Colon (tissue), 2 donors: ENCODE data around the gene POU4F1.
"Not testable (repeated sequence)": the region's sequence is repeated elsewhere in the genome, so short reads cannot be mapped to it uniquely, and the experiment has no call there.

Experiments used
- FAIRE-seq: peaks from 2 replicates; lab custom pipeline; 2012; peaks lifted over from hg19 to GRCh38; lab: Jason Lieb, UNC
- donor health status: control.
- donor health status: control.

Gene POU4F1

GRCh38 chr13:78603240-78603957, at the start of gene POU4F1:
TSS of gene POU4F1 (minus strand) at chr13:78603552. CDS start at chr13:78603326, 226 bp downstream.
- no peak for FAIRE-seq

DNA sequence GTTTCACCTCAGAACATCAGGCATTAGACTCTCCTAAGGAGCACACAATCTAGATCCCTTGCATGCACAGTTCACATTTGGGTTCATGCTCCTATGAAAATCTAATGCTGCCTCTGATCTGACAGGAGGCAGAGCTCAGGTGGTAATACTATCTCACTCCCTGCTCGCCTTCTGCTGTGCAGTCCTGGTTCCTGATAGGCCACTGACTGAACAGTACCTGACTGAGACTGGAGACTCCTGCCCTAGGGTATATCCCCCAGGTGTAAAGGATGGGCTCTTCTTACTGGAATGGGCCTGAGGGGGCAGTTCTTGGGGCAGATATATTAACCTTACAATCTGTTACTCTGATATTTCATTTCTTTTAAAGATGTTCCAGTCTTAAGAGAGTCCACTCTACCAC, 49.3 kb upstream of the POU4F1 start:
- FAIRE-seq, result no peak

DNA sequence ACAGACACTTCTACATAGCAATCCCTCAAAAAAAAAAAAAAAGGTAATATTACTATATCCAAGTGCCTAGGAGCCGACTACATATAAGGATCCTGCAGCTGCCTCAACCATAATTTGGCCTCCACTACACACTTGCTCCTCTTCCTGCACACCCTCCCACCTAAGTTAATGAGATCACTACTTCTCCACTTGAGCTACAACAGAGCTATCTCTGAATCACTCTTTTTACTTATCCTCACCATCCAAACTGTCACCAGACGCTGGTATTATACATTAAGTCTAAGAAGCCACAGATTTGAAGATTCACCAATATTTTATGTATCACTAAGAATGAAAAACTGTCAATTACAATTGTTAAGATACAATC, 47.3 kb upstream of the POU4F1 start:
- FAIRE-seq, result no peak

DNA sequence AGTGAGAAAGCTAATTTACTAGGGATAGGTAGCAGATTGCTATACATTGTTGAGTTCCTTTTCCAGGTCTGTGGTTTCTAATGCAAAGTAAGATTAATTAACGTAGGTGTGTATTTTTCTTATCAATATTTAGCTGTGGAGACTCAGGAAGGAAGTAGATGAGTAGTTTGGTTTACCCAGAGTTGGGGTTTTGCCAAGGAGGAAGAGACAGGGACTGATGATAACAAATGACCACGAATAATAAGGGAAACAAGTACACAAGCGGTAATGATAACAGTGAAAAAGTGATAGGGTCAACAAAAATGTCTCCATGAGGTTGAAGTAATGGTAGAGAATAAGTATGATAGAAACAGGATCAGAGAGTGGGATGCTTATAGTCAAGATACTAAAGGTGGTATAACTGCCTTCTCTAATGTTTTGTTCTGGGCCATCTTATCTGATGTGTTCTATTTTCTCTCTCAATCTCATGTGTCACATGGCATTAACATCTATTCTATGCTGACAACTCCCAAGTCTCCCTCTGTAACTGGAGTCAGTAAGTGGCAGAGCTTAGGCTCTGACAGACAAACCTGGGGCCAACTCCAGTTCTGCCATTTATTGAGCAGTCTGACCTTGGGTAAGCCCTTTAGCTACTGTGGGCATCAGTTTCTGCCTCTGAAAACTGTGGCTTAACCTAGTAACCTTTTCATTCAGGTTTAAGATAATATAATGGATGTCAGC, 46.8 kb upstream of the POU4F1 start:
- FAIRE-seq, result no peak

- not testable (repeated sequence) for FAIRE-seq
Measured at GRCh38 chr13:78647109-78647678, 43.8 kb upstream of the POU4F1 start.

DNA sequence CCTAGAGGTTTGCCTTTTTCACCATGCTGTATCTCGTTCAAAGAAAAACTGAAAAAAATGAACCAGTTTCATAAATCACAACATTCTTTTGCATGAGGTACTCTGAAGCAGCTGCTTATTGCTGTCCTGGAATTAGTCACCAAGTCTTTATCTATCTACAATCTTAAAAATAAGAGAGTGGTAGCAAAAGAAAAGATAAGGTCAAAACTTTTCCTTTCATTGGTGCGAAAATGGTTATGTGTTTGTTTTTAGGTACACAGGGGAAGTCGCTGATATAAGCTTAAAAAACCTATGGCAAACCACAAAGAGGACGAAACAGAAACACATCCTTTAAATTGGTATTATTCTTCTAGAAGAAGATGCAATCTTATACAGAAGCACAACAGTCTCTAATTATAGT, 34.9 kb upstream of the POU4F1 start:
- FAIRE-seq, result no peak

DNA sequence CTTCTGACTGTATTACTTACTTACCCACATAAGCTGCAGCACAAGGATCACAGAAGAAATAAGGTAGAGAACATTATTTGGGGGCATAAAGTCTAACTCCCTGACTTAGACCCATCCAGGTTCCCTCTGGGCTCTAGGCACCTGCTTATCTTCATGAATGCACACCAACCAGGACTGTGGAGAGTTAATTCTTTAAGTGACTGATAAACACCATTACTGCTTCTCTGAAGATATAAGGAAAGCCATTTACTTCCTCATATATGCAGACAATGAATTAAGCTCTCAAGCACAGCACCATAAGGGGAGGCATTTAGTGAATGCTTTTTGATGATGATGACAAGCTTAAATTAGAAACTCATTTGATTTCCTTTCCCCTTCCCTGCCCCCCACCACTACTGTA, 33.1 kb upstream of the POU4F1 start:
- FAIRE-seq, result no peak

DNA sequence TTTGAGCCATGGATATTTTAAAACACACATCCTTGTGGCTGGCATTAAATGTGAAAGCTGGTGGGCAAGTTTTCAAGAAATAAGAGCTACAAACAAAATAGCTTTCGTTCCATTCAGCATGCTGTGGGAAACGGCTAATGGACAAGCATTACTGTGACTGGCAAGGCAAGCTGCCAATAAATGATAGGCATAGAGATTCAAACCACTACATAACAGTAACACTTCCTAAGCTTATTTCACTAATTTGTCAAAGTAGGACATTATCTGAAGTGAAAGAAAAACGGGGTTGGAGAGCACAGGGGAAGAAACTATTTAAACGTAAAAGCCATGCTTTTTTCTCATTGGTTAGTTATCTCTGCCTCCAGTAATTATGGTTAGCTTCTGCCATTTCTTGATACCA, 29.6 kb upstream of the POU4F1 start:
- FAIRE-seq, result no peak

- no peak for FAIRE-seq
Measured at GRCh38 chr13:78631077-78631476, 27.7 kb upstream of the POU4F1 start.

DNA sequence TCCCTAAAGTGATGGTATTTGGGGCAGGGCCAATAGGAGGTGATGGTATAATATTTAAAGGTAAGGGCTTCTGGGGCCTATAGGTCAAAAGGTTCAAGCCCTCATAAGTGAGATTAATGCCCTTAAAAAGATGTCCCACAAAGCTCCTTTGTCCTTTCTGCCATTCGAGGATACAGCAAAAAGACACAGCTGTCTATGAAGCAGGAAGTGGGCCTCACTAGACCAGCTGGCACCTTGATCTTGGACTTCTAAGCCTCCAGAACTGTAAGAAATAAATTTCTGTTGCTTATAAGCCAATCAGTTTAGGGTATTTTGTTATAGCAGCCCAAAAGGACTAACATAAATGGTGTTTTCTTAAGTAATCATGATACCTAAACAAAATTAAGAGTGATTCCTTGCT, 27.2 kb upstream of the POU4F1 start:
- no peak for FAIRE-seq

GRCh38 chr13:78625384-78625783, 22.0 kb upstream of the POU4F1 start:
- FAIRE-seq, result no peak

- FAIRE-seq, result no peak
Measured at GRCh38 chr13:78623132-78623531, 19.8 kb upstream of the POU4F1 start.

GRCh38 chr13:78620936-78621470, 17.7 kb upstream of the POU4F1 start:
- FAIRE-seq, result no peak

DNA sequence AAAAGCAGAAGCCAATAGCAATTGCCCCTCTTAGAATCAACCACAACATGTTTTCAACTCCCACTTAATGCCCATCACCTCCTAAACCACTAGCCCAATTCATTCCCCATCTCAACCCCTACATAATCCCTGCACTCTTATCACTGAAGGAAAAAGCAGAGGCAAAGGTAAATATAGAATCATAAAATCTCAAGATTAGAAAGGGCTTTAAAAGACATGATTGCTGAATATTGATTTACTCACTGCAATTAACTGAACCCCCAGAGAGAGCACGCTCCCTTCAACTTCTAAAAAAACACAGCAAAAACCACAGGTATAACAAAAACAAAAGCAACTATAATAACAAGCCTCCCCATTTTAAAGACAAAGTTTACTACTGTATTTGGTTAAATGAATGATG, 15.1 kb upstream of the POU4F1 start:
- no peak for FAIRE-seq

- no peak for FAIRE-seq
Measured at GRCh38 chr13:78611040-78611439, 7.7 kb upstream of the POU4F1 start.

- no peak for FAIRE-seq
Measured at GRCh38 chr13:78610381-78610883, 7.1 kb upstream of the POU4F1 start.

DNA sequence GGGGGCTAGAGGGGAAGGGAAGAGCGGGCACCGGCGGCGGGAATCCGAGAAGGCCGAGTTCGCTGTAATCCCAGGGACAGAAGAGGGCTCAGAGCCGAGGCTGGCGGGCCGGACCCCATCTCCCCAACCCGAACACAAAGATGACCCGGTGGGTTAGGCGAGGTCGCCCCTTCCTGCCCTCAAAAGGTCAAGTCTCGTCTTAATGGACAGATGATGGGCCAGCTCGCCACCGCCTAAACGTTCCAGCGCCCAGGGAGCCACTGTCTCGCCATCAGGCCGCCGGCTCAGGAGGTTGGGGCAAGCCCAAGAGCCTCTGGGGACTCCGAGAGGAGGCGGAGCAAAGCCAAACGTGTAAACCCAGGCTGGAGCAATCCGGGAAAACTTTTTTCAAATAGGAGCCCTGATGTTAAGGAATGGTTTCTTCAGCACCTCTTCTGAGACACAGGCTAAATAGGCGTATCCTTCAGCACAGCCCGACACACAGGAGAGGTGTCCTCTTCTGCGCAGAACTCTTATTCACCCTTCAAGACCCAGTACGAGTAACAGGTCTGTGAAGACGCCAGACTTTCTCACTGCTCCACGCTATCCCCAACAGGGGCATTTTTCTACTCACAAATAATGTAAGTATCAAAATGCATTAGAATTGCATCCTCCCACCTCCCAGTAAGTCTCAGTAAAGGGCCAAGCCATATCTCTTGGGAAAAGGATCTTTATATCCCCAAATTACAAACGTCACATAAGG, 6.3 kb upstream of the POU4F1 start:
- FAIRE-seq, result no peak

- FAIRE-seq, result no peak
Measured at GRCh38 chr13:78608688-78609463, 5.5 kb upstream of the POU4F1 start.

GRCh38 chr13:78608252-78608687, 4.9 kb upstream of the POU4F1 start:
- FAIRE-seq, result no peak

DNA sequence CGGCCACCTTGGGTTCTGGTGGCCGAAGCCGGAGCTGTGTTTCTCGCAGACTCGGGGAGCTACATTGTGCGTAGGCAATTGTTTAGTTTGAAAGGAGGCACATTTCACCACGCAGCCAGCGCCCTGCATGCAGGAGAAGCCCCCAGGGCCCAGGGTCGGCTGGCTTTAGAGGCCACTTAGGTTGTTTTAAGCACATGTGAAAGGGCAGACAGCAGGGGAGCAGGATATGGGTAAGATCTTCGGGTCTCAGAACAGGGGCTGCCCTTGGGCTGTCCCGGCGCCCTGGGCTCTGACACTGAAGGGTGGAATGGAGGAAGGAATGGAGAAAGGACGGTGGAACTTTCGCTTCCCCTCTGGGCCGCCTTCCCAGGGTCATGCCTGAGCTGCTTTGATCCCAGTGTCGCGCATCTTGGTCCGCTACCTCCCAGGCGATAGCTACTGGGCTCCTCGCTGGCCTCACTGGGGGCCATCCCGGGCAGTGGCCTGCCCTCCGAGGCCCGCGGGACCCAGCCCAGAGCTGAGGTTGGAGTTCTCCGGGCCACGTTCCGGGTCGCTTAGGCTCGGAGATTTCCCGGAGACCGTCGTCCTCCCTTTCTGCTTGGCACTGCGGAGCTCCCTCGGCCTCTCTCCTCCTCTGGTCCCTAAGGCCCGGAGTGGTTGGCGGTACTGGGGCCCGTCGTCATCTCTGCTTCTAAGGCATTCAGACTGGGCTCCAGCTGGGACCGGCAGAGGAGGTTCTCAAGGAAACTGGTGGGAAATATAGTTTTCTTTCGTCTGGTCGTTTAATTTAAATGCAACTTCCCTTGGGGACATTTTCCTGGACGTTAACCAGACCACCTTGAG, 4.3 kb upstream of the POU4F1 start:
- no peak for FAIRE-seq
